Trophoblast cell (in vitro differentiated cells and primary cell): ENCODE measurements around the gene FAM204A.

ENCODE experiments used
- DNase-seq, 2 donors: peaks; one replicate each; pipeline ENCODE4 v3.0.0-alpha.2; 2016
- H2AFZ ChIP-seq: 2 replicates; pipeline ENCODE4 v1.6.1; 2013; ENCODE audit warnings: low read length, moderate library complexity, mild to moderate bottlenecking; ENCODE audit not compliant: insufficient read depth, poor library complexity
- H2AK5ac ChIP-seq: 2 replicates; pipeline ENCODE4 v1.6.1; 2013; ENCODE audit warnings: mild to moderate bottlenecking, low read length
- H2BK120ac ChIP-seq: 2 replicates; pipeline ENCODE4 v1.6.1; 2013; ENCODE audit warnings: low read length, mild to moderate bottlenecking, moderate library complexity; ENCODE audit not compliant: insufficient read depth, poor library complexity
- H2BK12ac ChIP-seq: 2 replicates; pipeline ENCODE4 v1.6.1; 2013; ENCODE audit warnings: mild to moderate bottlenecking, low read length, moderate library complexity
- H2BK5ac ChIP-seq: 2 replicates; pipeline ENCODE4 v1.6.1; 2013; ENCODE audit warnings: low read length, low read depth, moderate library complexity, mild to moderate bottlenecking; ENCODE audit not compliant: poor library complexity
- H3K14ac ChIP-seq: 2 replicates; pipeline ENCODE4 v1.6.1; 2013; ENCODE audit warnings: mild to moderate bottlenecking, low read length
- H3K18ac ChIP-seq: 2 replicates; pipeline ENCODE4 v1.6.1; 2013; ENCODE audit warnings: mild to moderate bottlenecking, low read length
- H3K23ac ChIP-seq: 2 replicates; pipeline ENCODE4 v1.6.1; 2013; ENCODE audit warnings: low read length
- H3K27ac ChIP-seq: 2 replicates; pipeline ENCODE4 v1.5.1; 2013; ENCODE audit warnings: low read depth, mild to moderate bottlenecking, inconsistent platforms, low read length, moderate library complexity
- H3K27me3 ChIP-seq: 2 replicates; pipeline ENCODE4 v1.6.1; 2013; ENCODE audit warnings: inconsistent platforms, mild to moderate bottlenecking, low read length, moderate library complexity; ENCODE audit not compliant: insufficient read depth
- H3K36me3 ChIP-seq, 2 experiments: 1 replicate in 1 of 2; 2 replicates in 1 of 2; pipeline ENCODE4 v1.6.1; 2013; ENCODE audit warnings: low read length in 2 of 2, mild to moderate bottlenecking in 2 of 2, moderate library complexity in 1 of 2; ENCODE audit not compliant: insufficient read depth in 2 of 2, control insufficient read depth in 1 of 2
- H3K4ac ChIP-seq: 2 replicates; pipeline ENCODE4 v1.6.1; 2013; ENCODE audit warnings: low read depth, mild to moderate bottlenecking, low read length, moderate library complexity
- H3K4me1 ChIP-seq, 2 experiments: 1 replicate in 1 of 2; 2 replicates in 1 of 2; pipeline ENCODE4 v1.6.1; 2013; ENCODE audit warnings: low read length in 2 of 2, mild to moderate bottlenecking in 2 of 2, moderate library complexity in 1 of 2; ENCODE audit not compliant: insufficient read depth in 2 of 2, control insufficient read depth in 1 of 2
- H3K4me2 ChIP-seq: 2 replicates; pipeline ENCODE4 v1.6.1; 2013; ENCODE audit warnings: inconsistent platforms, mild to moderate bottlenecking, low read length, moderate library complexity
- H3K4me3 ChIP-seq: 2 replicates; pipeline ENCODE4 v1.5.1; 2013; ENCODE audit warnings: mild to moderate bottlenecking, low read depth, low read length, inconsistent platforms
- H3K79me1 ChIP-seq: one replicate; pipeline ENCODE4 v1.6.1; 2013; ENCODE audit warnings: low read length
- H3K79me2 ChIP-seq: 2 replicates; pipeline ENCODE4 v1.6.1; 2013; ENCODE audit warnings: low read length, mild to moderate bottlenecking; ENCODE audit not compliant: control insufficient read depth, insufficient read depth, poor library complexity
- H3K9ac ChIP-seq: 2 replicates; pipeline ENCODE4 v1.6.1; 2013; ENCODE audit warnings: mild to moderate bottlenecking, low read length
- H3K9me3 ChIP-seq: 2 replicates; pipeline ENCODE4 v1.6.1; 2013; ENCODE audit warnings: low read depth, mild to moderate bottlenecking, control low read depth, inconsistent platforms, low read length; ENCODE audit not compliant: insufficient read depth
- H4K12ac ChIP-seq: 2 replicates; pipeline ENCODE4 v1.6.1; 2013; ENCODE audit warnings: low read depth, mild to moderate bottlenecking, low read length, moderate library complexity
- H4K8ac ChIP-seq: 2 replicates; pipeline ENCODE4 v1.6.1; 2013; ENCODE audit warnings: low read depth, mild to moderate bottlenecking, low read length, moderate library complexity
- H4K91ac ChIP-seq: one replicate; pipeline ENCODE4 v1.6.1; 2013; ENCODE audit warnings: low read depth, mild to moderate bottlenecking, low read length, moderate library complexity
- WGBS: extraction: QIAGEN DNeasy Blood & Tissue Kit; methylation state at CpG from one replicate; pipeline ENCODE4 v1.1.7; 2013; ENCODE audit warnings: missing lambda C conversion rate; ENCODE audit not compliant: insufficient read length, insufficient coverage; ENCODE audit errors: extremely low coverage; 5-methylcytosine and 5-hydroxymethylcytosine counted together

The FAM204A gene

DNA sequence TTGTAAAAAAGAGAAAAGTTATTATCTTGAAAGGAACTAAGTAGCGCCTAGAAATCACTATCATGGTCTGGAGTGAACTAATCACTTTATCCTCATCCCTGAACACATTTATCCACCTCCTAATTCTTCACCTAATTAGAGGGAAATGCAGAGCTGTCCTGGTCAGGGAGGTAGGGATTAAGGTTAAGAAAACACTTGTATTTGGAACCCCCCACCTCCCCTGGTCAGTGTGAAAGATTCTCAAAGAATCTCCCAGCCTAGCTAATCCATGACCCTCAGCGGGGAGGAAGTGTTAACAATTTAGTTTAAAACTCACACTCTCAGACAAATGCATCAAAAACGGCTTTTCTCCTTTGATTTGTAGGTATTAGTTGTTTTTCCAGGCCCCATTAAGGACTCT, 83.8 kb downstream of the FAM204A start:
- H2AK5ac ChIP-seq, result no peak overlapping the region
- H3K14ac ChIP-seq, result no peak overlapping the region
- H3K23ac ChIP-seq, result no peak overlapping the region
- H3K27me3 ChIP-seq, result peaks cover 2% of the 10 kb centered on the region
- no peak overlapping the region for H4K12ac ChIP-seq
- no peak overlapping the region for H3K9ac ChIP-seq
- no peak overlapping the region for H2BK120ac ChIP-seq
- H3K9me3 ChIP-seq, result no peaks in the 10 kb centered on the region
- no peak overlapping the region for H3K4me3 ChIP-seq
- H2BK12ac ChIP-seq, result no peak overlapping the region
- no peak overlapping the region for H4K8ac ChIP-seq
- no peaks in the 10 kb centered on the region for H3K4me1 ChIP-seq
- no peak overlapping the region for H4K91ac ChIP-seq
- no peak overlapping the region for H2BK5ac ChIP-seq
- no peak overlapping the region for H3K4me2 ChIP-seq
- WGBS, result no CpG with 5 or more reads among the region's 3 CpGs
- no peak overlapping the region for H3K4ac ChIP-seq
- H3K79me1 ChIP-seq, result no peaks in the 10 kb centered on the region
- H3K27ac ChIP-seq, result no peak overlapping the region
- no peak overlapping the region for H2AFZ ChIP-seq
- DNase-seq, result no peak
- H3K36me3 ChIP-seq, result no peaks in the 10 kb centered on the region
- no peak overlapping the region for H3K18ac ChIP-seq
- H3K79me2 ChIP-seq, result no peaks in the 10 kb centered on the region

DNA sequence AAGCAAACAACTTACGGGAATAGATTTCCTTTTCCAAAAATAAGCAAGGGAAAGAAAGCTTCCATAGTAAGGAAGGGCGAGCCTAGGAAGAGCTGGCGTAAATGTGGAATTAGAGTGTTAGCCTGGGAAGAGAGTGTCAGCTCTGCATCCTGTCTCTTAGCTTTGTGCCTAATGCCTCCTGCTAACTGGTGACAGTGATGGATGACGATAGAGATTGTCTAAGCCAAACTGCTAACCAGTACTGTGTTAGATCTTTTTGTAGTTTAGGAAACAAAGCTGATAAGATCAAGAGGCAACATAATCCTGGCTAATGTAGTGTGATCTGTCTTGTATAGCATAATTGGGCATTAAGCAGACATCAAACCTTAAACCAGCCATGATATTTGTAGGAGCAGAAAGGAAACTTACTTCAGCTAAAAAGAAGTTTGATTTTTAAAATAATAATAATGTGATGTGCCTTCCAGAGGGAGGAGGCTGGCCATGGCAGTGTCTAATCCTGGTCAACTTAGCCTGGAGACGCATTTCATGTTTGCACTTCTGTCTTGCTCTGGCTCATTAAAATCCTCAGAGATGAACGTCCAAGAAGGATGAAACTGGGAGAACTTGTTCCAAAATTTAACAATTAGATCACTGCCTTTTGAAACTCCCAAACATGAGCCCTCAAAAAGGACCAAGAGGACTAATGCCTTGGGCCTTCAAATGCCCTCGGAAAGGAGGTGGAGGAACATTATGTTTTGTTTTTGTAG, 85.1 kb downstream of the FAM204A start:
- Histone ChIP-seq H4K91ac (no peak overlapping the region), H2AFZ (no peak overlapping the region), H3K4me1 (no peaks in the 10 kb centered on the region), H2BK12ac (no peak overlapping the region), H3K4me3 (no peak overlapping the region), H3K23ac (no peak overlapping the region), H2BK5ac (no peak overlapping the region), H3K79me2 (no peaks in the 10 kb centered on the region), H3K9ac (no peak overlapping the region), H3K18ac (no peak overlapping the region), H3K36me3 (no peaks in the 10 kb centered on the region), H4K8ac (no peak overlapping the region), H3K4ac (no peak overlapping the region), H3K27me3 (no peaks in the 10 kb centered on the region), H3K4me2 (no peak overlapping the region), H3K79me1 (no peaks in the 10 kb centered on the region), H2AK5ac (no peak overlapping the region), H2BK120ac (no peak overlapping the region), H3K27ac (no peak overlapping the region), H4K12ac (no peak overlapping the region), H3K14ac (no peak overlapping the region), H3K9me3 (no peaks in the 10 kb centered on the region)
- no peak for DNase-seq
- WGBS, result no CpG with 5 or more reads among the region's 7 CpGs

DNA sequence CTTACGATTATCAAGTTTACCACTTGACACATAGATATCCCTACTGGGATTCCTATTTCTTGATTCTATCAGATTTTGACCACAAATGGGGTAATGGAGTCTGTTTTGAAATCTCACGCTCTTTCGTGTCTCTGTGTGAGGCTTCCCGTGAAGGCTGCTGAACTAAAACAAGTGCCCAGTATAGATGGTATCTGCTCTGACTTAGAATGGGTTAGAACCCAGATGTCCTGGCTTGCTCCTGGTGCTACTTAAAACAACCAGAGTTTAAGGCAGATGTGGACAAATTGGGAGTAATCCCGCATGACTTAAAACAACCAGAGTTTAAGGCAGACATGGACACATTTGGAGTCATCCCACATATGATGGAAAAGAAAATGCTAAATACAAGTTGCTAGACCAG, 85.9 kb downstream of the FAM204A start:
- no peak overlapping the region for H4K8ac ChIP-seq
- H2BK12ac ChIP-seq, result no peak overlapping the region
- H2AK5ac ChIP-seq, result no peak overlapping the region
- H3K27me3 ChIP-seq, result no peaks in the 10 kb centered on the region
- no CpG with 5 or more reads among the region's 5 CpGs for WGBS
- H3K9me3 ChIP-seq, result no peaks in the 10 kb centered on the region
- no peak overlapping the region for H2AFZ ChIP-seq
- no peaks in the 10 kb centered on the region for H3K4me1 ChIP-seq
- no peak overlapping the region for H3K4me2 ChIP-seq
- H3K27ac ChIP-seq, result no peak overlapping the region
- H3K36me3 ChIP-seq, result no peaks in the 10 kb centered on the region
- no peak overlapping the region for H3K14ac ChIP-seq
- no peak overlapping the region for H4K12ac ChIP-seq
- H4K91ac ChIP-seq, result no peak overlapping the region
- no peaks in the 10 kb centered on the region for H3K79me2 ChIP-seq
- no peak overlapping the region for H3K23ac ChIP-seq
- H3K4ac ChIP-seq, result no peak overlapping the region
- no peak overlapping the region for H3K18ac ChIP-seq
- H3K9ac ChIP-seq, result no peak overlapping the region
- H2BK5ac ChIP-seq, result no peak overlapping the region
- H3K79me1 ChIP-seq, result no peaks in the 10 kb centered on the region
- no peak for DNase-seq
- no peak overlapping the region for H2BK120ac ChIP-seq
- H3K4me3 ChIP-seq, result no peak overlapping the region

DNA sequence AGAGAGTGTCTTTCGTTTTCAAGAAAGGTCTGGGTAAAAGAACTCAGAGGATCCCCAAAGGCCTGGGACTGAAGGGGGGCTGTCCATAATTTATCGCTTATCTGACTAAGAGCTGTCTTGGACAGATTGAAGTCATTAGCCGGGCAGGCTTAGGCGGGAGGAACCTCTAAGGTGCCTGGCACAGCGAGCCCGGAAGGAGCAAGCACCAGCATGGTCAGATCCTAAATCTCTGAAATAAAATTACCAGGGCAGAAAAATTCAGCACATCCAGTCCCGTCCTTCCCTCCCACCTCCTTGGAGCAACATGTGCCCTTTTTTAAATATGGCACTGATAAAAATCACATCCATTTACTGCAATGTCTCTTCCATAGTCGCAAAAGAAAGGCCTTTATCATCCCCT, 86.8 kb downstream of the FAM204A start:
- Histone ChIP-seq H3K4me2 (no peak overlapping the region), H3K4me1 (no peaks in the 10 kb centered on the region), H2BK120ac (no peak overlapping the region), H3K4ac (no peak overlapping the region), H3K23ac (no peak overlapping the region), H2AFZ (no peak overlapping the region), H3K9ac (no peak overlapping the region), H3K4me3 (no peak overlapping the region), H2BK12ac (no peak overlapping the region), H4K8ac (no peak overlapping the region), H3K14ac (no peak overlapping the region), H3K9me3 (no peaks in the 10 kb centered on the region), H3K79me2 (no peaks in the 10 kb centered on the region), H4K12ac (no peak overlapping the region), H3K18ac (no peak overlapping the region), H2BK5ac (no peak overlapping the region), H3K79me1 (no peaks in the 10 kb centered on the region), H3K27ac (no peak overlapping the region), H4K91ac (no peak overlapping the region), H3K36me3 (no peaks in the 10 kb centered on the region), H3K27me3 (no peaks in the 10 kb centered on the region), H2AK5ac (no peak overlapping the region)
- WGBS, result no CpG with 5 or more reads among the region's 8 CpGs
- DNase-seq, result no peak
